Epithelial cell of esophagus (primary cell): ENCODE measurements around the gene ACSM3.

Experiments
- DNase-seq: peaks from one replicate; pipeline ENCODE4 v3.0.0; 2010; ENCODE audit warnings: low read depth
- H3K4me3 ChIP-seq: 2 replicates; pipeline ENCODE4 v1.5.1; 2011; ENCODE audit warnings: mild to moderate bottlenecking, low read length, control low read depth
- TF ChIP-seq, protein P1 (sequence below): IDR thresholded peaks from 2 replicates; pipeline ENCODE4 v1.5.1; 2011; ENCODE audit warnings: low read depth, mild to moderate bottlenecking, low read length, control low read depth, inconsistent platforms; ENCODE audit not compliant: insufficient read depth; ENCODE audit errors: missing control alignments

The ACSM3 gene

DNA sequence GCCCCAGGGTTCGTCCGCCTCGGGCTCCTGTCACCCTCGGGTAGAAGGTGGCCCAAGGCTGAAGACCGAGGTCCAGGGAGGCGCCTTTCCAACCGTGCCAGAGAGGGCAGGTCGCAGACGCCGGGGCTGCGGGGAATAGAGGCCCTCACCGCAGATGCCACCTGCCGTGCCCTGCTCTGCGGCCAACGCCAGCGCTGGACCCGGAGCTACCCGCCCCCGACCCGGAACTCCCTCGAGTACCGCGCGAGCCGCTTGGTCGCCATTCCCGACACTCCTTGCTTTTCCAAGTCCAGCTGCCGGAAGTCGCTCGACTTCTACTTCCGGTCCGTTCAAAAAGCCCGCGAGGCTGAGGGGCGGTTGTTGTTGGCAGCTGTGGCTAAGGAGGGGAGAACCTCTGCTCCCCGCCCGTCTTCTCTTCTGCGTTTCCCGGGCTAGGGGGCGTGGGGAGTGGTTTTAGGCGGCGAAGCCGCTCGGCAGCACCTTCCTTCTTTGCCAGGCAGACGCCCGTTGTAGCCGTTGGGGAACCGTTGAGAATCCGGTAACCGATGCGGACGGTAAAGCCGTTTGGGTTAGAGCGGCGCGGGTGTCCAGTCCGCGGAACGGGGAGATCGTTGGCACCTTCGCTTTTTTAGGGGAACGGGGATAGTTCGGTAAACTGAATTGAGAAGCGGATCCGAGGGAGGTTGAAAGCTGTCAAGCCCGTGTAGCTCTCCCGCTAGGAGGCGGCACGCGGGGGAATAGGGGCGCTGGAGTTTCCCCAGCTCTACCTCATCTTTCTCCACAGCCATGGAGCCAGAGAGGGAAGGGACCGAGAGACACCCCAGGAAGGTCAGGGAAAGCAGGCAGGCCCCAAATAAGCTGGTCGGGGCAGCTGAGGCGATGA is 42.6 kb downstream of the ACSM3 start, which contains the start of the genes ERI2 and REXO5:
Gene ERI2, minus strand, starts transcription at position 305 of the 883 bp plus-strand sequence. Its CDS starts 42 bp downstream, at position 263.
Gene REXO5, plus strand, starts transcription at position 360 of the 883 bp plus-strand sequence. Its CDS starts 427 bp downstream, at position 787.
- peak; percentile 95 for DNase-seq
- H3K4me3 ChIP-seq, result peak within 1 kb of the TSS; percentile 91
- TF ChIP-seq, protein P1, sequence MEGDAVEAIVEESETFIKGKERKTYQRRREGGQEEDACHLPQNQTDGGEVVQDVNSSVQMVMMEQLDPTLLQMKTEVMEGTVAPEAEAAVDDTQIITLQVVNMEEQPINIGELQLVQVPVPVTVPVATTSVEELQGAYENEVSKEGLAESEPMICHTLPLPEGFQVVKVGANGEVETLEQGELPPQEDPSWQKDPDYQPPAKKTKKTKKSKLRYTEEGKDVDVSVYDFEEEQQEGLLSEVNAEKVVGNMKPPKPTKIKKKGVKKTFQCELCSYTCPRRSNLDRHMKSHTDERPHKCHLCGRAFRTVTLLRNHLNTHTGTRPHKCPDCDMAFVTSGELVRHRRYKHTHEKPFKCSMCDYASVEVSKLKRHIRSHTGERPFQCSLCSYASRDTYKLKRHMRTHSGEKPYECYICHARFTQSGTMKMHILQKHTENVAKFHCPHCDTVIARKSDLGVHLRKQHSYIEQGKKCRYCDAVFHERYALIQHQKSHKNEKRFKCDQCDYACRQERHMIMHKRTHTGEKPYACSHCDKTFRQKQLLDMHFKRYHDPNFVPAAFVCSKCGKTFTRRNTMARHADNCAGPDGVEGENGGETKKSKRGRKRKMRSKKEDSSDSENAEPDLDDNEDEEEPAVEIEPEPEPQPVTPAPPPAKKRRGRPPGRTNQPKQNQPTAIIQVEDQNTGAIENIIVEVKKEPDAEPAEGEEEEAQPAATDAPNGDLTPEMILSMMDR, result peak; percentile 56

DNA sequence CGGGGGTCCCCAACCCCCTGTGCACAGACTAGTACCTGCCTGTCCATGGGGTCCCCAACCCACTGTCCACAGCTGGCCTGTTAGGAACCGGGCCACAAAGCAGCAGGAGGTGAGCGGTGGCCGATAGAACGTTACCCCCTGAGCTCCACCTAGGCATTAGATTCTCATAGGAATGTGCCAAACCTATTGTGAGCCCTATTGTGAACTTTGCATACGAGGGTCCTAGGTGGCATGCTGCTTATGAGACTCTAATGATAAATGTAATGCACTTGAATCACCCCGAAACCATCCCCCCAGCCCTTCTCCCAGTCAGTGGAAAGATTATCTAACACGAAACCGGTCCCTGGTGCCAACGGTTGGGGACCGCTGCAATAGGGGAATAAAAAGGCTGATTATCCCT is 44.0 kb downstream of the ACSM3 start:
- no peak for DNase-seq
- H3K4me3 ChIP-seq, result no peak overlapping the region
- TF ChIP-seq, protein P1, result no peak

DNA sequence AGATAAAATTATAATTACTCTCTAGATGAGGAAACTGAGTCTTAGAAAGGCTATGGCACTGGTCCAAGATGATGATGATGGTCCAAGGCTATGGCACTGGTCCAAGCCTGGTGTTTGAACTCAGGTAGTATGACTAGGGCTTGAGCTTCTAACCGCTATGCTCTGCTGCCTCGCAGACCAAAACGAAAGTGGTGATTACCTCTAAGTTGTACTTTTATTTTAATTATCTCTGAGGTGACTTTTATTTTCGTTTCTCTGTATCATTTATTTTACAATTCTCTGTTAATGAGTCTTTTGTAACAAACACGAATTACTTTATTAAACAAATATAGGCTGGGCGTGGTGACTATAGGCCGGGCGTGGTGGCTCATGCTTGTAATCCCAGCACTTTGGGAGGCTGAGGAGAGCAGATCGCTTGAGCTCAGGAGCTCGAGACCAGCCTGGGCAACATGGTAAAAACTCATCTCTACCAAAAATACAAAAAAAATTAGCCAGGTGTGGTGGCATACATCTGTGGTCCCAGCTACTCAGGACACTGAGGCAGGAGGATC is 48.1 kb downstream of the ACSM3 start:
- TF ChIP-seq, protein P1, result no peak
- no peak overlapping the region for H3K4me3 ChIP-seq
- DNase-seq, result no peak

DNA sequence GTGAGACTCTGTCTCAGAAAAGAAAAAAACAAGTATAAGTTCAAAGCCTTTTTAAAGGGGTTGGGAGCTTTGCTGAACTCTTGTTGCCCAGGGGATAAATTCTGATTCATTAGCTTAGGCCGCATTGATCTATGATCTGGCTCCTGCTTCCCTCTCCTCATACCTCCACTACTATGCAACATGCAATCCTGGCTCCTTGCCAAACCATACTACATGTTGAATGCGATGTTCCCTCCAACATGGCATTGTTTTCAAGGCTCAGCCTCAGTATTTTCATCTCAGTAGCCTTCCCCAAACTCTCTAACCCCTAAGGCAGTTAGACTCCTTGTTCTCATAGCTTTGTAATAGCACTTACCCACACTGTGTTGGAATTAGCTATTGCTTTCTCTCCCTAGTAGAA is 48.7 kb downstream of the ACSM3 start:
- TF ChIP-seq, protein P1, result no peak
- no peak overlapping the region for H3K4me3 ChIP-seq
- peak; percentile 15 for DNase-seq

DNA sequence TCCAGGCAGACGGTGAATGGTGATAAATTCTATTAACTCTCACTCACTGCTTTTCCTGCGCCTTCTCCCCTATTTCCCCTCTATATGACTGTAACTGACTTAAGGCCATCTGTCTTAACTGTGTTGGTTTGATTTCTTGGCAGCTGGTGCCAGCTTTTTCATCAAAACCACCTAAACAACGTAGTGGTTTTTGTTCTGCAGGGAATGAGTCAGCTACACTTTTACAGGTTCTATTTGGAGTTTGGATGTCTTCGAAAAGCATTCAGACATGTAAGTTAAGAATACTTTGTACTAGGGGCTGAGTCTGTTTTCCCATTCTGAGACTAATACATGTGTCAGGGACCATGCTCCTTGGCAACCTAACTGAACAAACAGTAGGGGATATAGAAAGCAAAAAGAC is 51.0 kb downstream of the ACSM3 start:
- no peak overlapping the region for H3K4me3 ChIP-seq
- TF ChIP-seq, protein P1, result no peak
- DNase-seq, result no peak

DNA sequence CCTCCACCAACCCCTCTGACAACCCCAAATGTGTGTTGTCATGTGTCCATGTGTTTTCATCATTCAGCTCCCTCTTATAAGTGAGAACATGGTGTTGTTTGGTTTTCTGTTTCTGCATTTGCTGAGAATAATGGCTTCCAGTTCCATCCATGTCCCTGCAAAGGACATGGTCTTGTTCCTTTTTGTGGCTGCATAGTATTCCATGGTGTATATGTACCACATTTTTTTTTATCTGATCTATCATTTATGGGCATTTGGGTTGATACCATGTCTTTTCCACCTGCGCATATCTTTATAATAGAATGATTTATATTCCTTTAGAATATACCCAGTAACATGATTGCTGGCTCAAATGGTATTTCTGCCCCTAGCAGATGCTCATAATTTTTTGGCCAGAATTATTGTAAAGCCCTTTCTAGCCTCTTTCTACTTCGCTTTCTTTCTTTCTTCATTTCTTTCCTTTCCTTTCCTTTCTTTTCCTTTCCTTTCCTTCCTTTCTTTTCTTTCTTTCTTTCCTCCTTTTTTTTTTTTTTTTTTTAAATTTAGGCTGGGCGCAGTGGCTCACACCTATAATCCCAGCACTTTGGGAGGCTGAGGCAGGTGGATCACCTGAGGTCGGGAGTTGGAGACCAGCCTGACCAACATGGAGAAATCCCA is 55.2 kb downstream of the ACSM3 start:
- DNase-seq, result no peak
- TF ChIP-seq, protein P1, result no peak
- H3K4me3 ChIP-seq, result no peak overlapping the region
